A172 (cell line): ENCODE results near the gene VMP1. TPM values are rescaled to one million over a fixed set of nuclear protein-coding genes. Genes with fewer than 3 reads are reported as not detected.
A peak's percentile ranks its signal among the peaks of the same experiment; 100 is the strongest.
"Not testable (repeated sequence)": the region's sequence is repeated elsewhere in the genome, so short reads cannot be mapped to it uniquely, and the experiment has no call there.

ENCODE experiments used
- DNase-seq: peaks from one replicate; pipeline ENCODE4 v3.0.0-alpha.2; 2015; ENCODE audit warnings: low spot score
- total RNA-seq: library from RNA; depleted of rRNA; stranded (reverse); fragments of >200 nt; shearing (Covaris generic); gene quantifications from 2 replicates; pipeline ENCODE4 v1.2.3, GENCODE V29; 2014

Gene VMP1
- total RNA-seq, 1 experiment from 2014 or later, result 392 TPM

- no peak for DNase-seq
Measured at GRCh38 chr17:59839651-59840328, 132.3 kb downstream of the VMP1 start.

- DNase-seq, result no peak
Measured at GRCh38 chr17:59840329-59841090, 133.1 kb downstream of the VMP1 start.

DNA sequence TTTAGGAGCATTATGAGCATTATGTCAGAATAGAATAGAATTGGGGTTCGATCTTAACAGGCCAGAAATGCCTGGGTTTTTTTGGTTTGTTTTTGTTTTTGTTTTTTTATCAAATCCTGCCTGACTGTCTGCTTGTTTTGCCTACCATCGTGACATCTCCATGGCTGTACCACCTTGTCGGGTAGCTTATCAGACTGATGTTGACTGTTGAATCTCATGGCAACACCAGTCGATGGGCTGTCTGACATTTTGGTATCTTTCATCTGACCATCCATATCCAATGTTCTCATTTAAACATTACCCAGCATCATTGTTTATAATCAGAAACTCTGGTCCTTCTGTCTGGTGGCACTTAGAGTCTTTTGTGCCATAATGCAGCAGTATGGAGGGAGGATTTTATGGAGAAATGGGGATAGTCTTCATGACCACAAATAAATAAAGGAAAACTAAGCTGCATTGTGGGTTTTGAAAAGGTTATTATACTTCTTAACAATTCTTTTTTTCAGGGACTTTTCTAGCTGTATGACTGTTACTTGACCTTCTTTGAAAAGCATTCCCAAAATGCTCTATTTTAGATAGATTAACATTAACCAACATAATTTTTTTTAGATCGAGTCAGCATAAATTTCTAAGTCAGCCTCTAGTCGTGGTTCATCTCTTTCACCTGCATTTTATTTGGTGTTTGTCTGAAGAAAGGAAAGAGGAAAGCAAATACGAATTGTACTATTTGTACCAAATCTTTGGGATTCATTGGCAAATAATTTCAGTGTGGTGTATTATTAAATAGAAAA lies 133.8 kb downstream of the VMP1 start:
- DNase-seq, result not testable (repeated sequence)

DNA sequence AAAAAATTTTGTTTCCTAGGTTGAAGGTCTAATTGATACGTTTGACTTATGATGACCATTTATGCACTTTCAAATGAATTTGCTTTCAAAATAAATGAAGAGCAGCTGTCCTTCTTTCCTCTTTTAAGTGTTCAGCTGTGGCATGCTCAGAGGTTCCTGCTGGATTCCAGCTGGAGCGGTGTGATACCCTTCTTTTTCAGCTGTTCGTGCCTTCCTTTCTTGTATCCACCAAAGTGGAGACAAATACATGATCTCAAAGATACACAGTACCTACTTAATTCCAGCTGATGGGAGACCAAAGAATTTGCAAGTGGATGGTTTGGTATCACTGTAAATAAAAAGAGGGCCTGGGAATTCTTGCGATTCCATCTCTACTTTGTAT lies 134.4 kb downstream of the VMP1 start:
- DNase-seq, result not testable (repeated sequence)

DNA sequence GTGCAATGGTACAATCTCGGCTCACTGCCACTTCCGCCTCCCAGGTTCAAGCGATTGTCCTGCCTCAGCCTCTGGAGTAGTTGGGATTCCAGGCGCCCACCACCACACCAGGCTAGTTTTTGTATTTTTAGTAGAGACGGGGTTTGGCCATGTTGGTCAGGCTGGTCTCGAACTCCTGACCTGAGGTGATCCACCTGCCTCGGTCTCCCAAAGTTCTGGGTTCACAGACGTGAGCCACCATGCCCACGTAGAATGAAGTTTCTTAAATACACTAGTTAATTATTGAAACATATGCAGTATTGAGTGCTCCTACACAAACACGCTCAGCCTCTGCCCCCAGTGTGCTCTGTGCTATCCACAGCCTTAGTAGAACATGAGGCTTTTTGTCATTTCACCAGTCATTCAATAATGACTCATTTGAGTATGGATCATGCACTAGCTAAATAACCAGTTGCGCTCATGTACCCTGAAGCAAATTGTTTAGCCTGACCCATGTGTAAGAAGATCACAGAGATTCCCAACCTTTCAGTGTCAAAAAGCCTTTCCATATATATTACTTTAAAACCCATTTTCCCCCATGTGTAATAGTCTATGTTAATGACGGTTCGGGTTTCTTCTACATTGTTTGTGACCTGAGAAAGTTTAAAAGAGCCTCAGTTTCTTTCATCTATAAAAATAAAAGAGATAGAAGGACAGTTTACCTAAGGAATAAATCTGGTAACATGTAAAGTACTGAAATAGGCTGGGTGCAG lies 135.6 kb downstream of the VMP1 start:
- DNase-seq, result peak; percentile 93

DNA sequence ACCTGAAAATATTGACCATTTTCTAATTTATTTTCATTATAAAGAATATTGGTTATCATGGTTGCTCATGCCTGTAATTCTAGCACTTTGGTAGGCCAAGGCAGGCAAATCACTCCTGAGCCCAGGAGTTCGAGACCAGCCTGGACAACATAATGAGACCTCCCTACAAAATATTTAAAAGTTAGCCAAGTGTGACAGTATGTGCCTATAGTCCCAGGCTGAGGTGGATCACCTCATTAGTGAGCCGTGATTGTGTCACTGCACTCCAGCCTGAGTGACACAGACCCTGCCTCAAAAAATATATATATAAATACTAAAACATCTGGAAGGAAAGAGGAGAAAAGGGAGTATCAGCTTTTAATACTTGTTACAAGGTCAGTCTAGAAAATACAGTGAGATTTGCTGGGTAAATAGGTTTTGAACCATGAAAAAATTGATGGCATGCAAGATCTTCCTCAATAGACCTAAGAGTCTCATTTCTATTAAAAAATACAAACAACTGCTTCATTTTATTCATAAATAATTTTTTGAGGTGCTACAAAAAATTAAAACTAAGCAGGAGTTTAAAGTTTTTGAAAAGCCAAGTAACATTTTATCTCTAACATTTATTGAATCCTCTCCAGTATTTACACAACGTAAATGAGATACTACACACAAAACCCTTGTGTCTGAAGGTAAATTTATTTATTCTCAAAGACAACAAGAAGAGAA lies 137.6 kb downstream of the VMP1 start:
- DNase-seq, result peak; percentile 60

DNA sequence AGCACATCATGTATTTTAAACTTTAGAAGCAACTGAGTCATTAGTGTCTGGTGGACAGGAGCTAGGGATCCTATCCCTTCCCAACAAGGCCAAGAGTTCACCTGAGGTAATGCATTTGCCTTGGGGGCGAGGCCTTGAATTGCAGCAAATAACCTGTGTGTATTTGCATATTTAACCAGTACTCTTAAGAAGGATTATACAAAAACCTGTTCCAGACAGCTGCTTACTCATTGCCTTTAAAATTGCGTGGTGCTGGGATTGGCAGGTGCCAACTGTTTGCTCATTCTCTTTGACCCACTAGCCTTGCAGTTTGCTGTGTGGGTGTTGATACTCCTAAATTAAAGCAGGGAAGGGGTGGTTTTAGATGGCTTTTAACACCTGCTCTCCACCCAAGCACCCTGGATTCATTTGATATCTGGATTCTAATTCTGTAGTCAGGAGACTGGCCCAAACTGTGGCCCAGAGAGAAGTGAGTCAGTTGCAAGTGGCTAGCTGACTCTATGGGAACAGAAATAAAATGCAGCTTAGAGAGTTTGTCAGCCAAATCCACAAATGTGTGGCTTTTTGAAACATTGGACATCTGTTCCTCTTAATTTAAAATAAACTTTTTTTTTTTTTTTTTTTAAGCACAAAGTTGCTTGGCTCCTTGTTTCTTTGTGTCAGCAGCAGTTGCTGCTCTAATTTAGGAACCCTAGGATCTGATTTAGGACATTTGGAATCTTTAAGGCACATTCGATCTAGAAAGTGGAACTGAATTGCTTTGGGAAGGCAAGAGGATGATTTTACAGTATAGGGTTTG lies 138.3 kb downstream of the VMP1 start:
- DNase-seq, result peak; percentile 87

- peak; percentile 94 for DNase-seq
Measured at GRCh38 chr17:59846394-59847165, 139.1 kb downstream of the VMP1 start.

GRCh38 chr17:59848385-59848668 lies 140.9 kb downstream of the VMP1 start:
- DNase-seq, result no peak

DNA sequence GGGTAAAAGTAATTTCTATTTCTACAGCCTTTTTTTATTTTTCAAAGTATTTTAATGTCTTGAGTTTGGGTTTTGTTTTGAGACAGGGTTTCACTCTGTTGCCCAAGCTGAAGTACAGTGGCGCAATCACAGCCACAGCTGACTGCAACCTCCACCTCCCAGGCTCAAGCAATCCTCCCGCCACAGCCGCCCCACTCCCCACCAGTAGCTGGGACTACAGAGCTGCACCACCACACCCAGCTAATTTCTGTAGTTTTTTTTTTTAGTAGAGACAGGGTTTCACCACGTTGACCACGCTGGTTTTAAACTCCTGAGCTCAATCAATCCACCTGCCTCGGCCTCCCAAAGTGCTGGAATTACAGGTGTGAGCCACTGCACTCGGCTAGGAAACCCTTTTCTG lies 141.3 kb downstream of the VMP1 start:
- DNase-seq, result no peak

DNA sequence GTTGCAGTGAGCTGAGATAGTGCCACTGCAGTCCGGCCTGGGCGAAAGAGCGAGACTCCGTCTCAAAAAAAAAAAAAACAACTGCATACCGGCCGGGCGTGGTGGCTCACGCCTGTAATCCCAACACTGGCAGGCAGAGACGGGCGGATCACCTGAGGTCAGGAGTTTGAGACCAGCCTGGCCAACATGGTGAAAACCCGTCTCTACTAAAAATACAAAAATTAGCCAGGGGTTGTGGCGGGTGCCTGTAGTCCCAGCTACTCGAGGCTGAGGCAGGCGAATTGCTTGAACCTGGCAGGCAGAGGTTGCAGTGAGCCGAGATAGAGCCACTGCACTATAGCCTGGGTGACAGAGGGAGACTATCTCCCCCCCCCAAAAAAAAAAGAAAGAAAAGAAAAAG lies 142.9 kb downstream of the VMP1 start:
- not testable (repeated sequence) for DNase-seq

DNA sequence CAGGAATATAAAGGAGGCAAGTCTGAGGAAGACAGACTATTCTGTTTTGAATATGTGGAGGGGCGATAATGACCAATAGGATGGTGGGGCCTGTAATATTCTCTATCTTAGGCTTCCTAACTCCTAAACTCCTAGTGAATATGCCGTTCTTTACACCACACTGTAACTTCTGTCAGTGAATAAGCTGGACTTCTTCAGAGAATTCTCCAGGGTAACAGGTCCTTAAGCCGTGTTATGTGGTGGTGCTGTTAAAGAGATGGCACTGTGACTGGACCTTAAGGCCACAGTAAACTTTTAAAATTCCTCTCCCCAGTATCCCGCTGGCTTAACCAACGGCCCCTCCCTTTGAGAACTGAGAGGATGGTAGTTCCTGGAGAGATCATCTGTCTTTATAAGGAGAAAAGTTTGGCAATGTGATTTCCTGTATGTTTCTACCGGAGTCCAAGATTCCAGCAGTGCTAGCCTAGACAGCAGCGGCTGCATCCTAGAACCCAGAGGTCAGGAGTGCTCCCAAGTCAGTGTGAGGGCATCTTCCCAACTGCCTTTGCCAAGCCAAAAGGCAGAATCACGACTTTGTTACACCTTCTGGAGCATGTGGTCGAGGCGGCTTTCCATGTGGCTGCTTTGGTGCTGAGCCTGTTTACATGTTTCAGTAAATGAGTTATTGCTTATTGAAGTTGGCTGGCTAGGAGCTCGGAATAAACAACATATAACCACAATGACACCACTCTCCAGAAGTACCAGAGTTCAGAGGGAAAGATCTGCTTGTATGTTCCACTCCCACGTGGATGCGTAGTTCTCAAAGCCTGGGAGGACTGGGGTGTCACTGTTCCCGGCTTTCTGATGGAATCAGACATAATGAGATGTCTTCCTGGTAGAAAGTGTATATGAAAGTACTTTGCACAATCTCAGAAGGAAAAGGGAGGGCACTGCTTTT lies 144.3 kb downstream of the VMP1 start:
- peak; percentile 94 for DNase-seq

DNA sequence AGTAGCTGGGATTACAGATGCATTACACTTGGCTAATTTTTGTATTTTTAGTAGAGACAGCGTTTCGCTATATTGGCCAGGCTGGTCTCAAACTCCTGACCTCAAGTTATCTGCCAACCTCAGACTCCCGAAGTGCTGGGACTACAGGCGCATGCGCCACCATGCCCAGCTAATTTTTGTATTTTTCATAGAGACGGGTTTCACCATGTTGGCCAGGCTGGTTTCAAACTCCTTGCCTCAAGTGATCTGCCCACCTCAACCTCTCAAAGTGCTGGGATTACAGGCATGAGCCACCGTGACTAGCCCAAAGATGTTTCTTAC lies 145.4 kb downstream of the VMP1 start:
- DNase-seq, result not testable (repeated sequence)

- DNase-seq, result peak; percentile 99
Measured at GRCh38 chr17:59853168-59853918, 145.9 kb downstream of the VMP1 start.

- not testable (repeated sequence) for DNase-seq
Measured at GRCh38 chr17:59853919-59854729, 146.7 kb downstream of the VMP1 start.

DNA sequence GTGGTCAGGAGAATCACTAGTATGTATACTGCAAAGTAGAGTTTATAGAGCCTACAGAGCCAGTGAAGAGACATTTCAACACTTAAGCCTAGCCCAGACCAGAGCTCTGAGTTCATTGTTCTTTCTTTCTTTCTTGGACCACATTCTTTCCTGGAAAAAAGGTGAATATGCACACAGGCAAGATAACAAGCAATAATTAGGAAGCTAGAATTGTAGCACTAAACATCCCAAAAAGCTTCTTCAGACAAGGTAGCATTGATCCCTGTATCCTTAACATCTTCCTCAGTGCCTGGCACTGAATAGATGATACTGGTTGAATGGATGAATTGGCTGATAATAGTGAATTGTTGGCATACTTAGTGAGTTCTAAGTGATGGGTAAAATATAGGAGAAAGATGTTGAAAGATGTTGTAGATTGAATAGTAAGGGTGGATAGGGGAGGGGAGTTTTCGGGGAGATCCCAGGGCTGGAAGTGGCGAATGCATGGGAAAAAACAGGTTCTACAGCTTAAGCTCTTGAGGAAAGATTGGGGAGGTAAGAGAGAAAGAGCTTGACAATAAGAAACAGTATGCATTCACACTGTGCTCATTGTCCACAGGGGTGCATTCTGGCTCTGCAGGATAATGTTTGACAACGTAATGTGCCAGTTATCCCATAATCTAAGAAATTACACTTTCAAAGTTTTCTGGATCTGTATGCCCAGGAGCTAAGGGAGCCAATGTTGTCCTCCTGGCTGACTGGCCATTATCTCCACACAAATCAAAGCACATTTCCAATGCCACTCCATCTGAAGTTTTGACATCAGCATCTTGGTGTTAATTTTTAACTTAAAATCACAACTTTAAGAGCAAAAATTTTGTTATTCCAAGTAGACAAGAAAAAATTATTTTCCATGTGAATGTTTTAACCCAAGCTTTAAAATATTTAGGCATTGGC lies 149.7 kb downstream of the VMP1 start:
- DNase-seq, result no peak
